ENCODE data around the gene TSPAN5.

- no peak for TF ChIP-seq CTCF (IDR thresholded peaks at IDR 0.05; ENCODE audit: insufficient read depth, low read length)
- no peak for TF ChIP-seq POLR2AphosphoS5 (IDR thresholded peaks at IDR 0.05; ENCODE audit: low read depth)
- no peak for TF ChIP-seq GABPA (IDR thresholded peaks at IDR 0.05; ENCODE audit: low read depth)
- TF ChIP-seq SPI1 (IDR thresholded peaks at IDR 0.05; ENCODE audit: borderline replicate concordance, low read depth) = no peak
- TF ChIP-seq REST (IDR thresholded peaks at IDR 0.05; ENCODE audit: insufficient replicate concordance, low read depth) = no peak
Observed at GRCh38 chr4:98433691-98434090, 224.7 kb downstream of the TSPAN5 start.

Measured in HL-60 (cell line).